Measurements from ENCODE around the gene MOXD1.

Gene MOXD1

DNA sequence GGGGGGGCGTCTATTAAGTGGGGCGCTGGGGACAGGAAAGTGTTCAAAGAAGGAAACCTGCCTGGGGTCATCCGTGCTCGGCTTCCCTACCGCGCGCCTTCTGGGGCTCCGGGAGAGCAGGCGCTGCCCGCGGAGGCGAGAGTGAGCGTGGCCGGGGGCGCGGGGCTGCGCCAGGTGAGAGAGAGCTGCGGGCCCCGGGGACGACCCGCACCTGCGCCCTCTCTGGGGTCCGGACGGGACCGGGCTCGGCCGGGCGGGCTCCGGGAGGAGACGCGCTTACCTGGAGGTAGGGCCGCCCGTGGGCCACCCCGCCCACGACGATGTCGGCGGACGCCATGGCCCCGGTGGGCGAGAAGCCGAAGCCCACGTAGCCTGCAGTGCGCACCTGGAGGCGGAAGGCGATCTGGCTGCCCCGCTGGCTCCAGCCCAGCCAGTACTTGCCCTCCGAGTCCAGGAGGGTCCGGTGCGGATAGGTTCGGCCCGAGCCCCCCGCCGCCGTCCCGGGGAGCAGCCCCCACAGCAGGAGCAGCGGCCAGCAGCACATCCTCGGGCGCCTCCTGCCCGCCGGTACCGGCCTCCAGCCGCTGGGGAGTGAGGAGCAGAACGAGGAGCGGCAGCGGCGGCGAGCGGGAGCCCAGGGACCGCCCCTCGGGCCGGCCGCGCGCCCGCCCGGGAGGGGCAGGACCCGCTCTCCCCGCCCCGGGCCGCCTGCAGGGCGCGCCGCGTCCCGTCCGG, at the start of gene MOXD1:
Gene MOXD1 (minus strand): TSS at position 593 of the 735 bp plus-strand sequence. CDS start 49 bp downstream, at position 544.
- no peak for DNase-seq

DNA sequence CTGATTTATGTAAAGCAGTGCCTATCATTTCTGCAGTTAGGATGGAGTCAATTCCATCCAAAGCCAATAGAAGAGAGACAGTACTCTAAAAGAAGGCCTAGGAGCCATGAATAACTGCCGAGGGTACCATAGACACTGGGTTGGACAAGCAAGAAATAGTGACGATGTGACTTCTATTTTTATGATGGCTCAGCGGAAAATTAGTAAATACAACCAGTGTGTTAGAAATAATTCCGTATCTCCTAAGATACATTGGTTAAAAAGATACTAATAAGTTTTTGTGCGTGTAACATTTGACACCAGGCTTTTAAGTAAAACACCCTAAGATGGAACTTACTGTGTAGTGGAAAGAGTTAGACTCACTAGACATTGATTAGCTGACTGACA, 45.6 kb upstream of the MOXD1 start:
- DNase-seq, result no peak

DNA sequence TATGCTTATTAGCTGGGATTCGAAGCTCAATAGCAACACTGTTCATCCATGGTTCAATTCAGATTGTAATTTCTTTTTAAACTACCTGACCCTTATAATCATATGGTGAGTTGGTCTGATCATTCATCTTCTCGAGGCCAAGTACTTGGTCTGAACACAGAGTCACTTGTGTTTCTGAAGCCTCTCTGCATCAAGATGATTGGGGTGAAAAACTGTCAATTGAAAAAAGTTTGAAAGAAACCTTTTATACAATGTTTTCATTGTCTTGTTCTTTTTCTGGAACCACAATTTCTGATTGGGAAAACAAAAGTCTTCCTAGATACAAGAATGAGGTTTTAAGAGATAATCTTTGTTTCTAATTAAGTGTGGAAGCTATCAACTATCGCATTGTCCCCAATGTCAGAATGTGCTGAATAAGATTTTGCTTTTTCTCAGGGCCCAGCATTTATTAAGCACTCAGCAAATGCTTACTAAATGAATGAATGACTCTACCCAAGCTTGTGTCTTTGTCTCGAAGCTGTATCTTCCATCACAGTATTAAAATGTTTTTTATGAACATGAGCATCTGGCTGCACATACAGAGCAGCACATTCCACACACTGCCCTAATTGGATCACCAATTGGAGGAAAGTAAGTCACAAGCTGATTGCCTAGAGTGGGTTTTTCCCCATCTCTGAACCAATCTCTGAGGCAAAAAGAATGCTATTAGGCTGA, 45.0 kb upstream of the MOXD1 start:
- no peak for DNase-seq

DNA sequence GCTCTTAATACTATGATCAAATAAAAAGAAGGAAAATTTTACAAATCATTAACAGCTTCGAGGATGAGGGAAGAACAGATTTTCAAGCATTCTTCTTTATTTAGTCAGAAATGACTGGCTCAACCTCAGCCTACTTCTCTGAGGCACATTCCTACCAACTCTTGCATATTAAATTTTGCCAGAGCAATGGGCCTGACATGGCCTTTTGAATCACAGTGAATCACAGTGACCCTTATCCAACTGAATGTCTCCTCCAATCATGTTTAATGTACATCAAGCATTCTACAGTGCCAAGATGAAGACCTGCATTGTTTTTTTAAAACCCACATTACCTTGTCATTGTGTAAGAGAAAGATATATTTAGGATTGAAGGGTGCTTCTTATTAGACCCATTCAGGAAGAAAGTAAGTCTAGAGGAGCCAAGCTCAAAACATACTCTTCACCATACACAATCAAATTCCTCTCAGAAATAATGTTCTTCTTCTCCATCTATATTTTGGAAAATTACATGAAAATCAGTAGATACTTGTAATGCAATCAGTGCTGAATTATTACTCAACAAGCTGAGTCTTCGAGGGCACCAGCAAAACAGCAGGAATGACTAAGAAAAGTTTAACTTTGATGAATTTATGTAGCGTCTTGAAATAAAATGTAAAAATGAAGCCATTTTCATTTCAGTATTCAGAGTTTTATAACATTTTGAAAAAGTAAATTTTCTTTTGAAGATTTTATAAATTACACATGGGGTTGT, 44.1 kb upstream of the MOXD1 start:
- no peak for DNase-seq

DNA sequence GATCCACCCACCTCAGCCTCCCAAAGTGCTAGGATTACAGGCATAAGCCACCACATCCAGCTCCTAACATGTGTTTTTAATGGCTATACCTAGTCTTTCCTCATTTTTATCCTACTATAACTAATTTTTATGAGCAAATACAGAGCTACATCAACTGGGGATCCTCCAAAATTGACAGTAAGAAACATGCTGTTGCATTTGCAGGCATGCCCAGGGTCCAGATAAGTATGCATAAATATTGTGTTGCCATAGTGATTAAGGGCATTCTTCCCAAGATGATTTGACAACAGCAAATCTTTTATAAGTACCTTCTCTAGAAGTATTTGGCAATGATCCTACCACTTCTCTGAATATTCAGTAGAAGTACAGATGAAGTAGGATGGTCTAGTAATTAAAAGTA, 41.9 kb upstream of the MOXD1 start:
- DNase-seq, result no peak

DNA sequence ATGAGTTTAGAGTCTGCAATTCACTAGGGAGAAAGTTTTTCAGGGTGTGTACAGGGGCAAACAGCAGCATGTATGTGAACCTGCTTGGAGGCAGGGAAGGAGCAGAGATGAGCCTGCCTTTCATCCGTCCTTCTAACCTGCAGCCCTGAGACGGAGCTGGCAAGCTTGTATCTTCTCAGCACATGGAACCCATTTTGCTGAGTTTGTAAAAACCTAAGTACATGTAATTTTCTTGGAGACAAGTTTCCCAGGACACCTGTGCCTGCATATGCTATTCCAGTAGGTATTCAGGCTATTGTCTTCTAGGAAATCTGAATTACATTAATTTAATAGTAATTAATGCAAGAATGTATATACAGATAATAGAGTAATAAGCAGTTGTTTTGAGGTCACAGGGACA, 28.8 kb upstream of the MOXD1 start:
- DNase-seq, result no peak

DNA sequence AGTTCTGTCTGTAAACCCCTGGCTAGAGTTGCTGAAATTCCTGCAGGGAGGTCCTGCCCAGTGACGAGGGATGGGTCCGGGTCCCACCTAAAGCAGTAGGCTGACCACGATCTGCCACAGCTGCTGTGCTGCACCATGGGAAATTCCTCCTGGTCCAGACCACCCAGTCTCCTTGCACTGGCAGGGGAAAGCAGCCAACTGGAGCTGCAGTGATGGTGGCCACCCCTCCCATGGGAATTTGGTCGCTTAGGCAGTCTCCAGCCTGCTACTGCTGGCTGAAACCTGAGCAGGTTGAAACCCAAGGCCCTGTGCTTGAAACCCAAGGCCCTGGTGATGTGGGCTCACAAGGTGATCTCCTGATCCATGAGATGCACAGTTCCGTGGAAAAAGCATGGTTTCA, 23.9 kb upstream of the MOXD1 start:
- DNase-seq, result no peak

DNA sequence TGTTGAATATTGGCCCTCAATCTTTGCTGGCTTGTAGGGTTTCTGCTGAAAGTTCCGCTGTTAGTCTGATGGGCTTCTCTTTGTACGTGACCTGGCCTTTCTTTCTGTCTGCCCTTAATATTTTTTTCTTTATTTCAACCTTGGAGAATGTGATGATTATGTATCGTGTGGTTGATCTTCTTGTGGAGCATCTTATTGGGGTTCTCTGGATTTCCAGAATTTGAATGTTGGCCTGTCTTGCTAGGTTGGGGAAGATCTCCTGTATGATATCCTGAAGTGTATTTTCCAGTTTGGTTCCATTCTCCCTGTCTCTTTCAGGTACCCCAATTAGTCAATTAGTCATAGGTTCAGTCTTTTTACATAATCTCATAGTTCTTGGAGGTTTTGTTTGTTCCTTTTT, 22.6 kb upstream of the MOXD1 start:
- no peak for DNase-seq

DNA sequence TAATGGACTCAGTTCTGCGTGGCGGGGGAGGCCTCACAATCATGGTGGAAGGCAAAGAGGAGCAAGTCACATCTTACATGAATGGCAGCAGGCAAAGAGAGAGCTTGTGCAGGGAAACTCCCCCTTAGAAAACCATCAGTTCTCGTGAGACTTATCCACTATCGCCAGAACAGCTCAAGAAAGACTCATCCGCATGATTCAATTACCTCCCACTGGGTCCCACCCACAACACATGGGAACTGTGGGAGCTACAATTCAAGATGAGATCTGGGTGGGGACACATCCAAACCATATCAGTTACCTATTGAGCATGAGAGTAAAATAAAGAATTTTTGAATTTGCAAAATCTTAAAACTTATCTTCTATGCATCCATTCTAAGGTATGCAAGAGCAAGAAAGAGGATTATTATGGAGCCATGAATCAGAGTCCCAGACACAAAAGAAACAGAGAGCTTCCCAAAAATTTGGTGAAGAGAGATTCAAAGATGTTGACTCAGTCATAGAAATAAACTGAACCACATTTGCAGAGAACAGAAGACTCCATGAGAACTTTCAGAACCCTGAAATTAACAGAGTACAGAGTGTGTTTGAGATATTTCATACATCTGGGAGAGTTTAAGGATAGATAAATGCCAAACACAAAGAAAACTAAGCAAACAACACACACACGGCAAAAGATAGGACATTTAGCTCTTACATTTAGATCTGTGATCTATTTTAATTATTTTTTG, 17.1 kb upstream of the MOXD1 start:
- no peak for DNase-seq

DNA sequence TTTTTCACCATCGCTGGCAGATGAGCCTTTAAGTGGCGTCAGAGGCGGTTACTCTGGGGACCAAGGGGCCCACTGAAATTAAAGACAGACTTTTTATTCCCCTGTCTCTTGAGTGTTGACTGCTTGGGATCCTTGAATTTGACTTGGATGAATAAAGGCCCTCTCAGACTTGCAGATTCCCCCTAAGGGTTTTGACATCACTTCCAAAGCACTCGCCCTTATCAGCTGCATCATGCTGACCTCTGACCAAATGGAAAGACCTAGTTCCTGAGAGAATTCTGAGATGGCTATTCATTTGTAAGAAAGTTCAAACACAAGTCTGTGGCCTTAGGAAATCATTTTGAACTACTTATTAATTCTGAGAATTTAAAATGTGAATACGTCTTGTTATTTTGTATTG, 13.5 kb upstream of the MOXD1 start:
- DNase-seq, result no peak

DNA sequence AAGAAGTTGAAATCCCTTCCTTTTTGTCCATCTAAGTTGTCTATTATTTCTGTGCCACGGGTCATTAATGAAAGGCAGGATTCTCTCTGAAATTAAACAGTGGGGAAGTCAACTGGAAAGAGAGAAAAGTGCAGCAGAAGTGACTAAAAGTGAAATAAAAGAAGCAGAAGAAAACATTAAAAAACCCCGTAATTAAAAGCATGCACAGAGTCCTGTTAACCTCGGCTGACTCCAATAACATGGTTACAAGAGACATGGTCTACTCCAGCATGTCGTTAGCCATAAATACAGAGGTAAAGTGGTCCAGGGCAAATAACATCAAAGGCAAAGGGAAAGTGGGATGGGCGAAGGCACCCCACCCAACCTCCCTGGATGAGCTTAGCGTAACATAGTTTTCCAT, 13.0 kb upstream of the MOXD1 start:
- no peak for DNase-seq

DNA sequence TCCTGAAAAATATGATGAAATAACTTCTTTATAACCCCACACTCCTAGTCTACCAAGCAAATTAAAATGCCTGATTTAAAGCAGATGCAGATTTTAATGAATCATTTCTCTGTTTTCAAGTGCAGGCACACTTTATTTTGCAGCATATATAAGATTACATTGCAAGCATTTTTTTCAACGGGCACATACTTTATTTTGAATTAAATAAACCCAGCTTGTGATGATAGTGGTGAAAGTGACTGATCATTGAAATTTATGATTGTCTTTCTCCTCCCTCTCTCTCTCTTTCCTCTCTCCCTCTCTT, 12.2 kb upstream of the MOXD1 start:
- no peak for DNase-seq

DNA sequence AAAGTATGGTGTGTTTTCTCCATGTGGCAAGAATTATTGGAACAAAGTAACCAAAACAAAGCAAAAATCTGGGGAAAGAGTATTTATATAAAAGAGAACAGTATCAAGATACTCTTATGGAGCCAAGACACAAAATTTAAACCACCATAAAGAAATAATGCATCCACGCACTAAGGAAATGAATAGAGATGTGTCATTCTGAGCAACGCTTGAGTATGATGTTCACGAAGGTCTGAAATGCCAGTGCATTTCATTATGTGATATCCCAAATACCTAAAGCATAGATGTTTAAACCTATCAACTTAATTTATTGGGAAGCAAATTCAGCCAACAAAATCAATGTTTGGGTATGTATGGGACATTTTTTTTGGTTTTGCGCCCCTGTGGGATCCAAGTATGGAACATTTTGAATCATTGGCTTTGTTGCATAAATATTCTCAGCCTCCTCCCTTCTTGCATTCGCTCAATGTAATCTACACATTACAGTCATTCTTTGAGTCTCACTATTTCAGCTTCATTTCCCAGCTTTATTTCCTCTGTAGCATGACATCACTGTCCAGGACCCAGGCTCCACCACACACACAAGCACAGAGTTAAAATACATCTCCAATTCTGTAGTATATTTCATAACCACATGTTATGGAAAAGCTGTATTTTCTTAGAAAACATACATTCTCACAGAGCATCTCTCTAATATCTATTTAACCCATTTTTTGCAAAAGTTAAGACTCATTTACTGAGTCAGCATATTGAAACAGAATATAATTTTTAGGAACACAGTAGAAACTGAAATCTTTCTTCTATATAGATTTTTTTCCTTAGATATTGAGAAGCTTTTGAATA, 11.6 kb upstream of the MOXD1 start:
- DNase-seq, result no peak

DNA sequence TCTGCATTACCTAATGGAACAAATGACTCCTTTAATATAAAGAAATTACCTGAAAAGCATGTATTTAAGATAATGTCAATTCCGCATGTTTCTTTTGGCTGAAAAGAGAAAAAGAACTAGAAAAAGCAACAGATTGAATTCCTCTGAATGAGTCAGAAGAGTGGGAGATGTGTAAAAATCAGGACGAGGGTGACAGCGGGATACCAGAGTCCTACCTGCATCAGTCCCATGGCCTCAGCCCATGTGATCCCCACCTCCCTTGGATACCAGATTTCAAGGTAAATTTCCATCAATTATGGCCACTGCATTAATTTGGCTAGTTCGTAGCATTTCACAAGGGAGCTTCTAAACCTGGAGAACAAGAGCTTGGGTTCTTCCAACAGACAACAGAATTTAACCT, 10.0 kb upstream of the MOXD1 start:
- DNase-seq, result no peak

DNA sequence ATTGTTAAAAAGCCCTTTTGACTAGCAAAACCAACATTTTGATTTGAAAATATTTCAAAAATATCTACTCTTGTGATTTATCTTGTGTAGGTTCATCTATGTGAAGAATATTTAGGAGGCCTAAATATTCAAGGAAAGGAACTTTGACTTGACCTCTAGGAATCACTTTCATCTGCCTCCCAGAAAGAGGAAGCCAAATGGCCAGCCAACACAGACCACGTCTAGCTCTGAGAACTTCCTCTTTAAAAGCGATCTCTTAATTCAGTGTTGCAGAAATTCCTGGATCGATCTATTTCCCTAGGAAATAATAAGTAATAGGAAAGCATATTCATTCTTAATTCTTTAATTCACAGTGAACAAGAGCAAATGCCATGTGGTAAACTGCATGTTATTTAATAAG, 9.6 kb upstream of the MOXD1 start:
- no peak for DNase-seq

DNA sequence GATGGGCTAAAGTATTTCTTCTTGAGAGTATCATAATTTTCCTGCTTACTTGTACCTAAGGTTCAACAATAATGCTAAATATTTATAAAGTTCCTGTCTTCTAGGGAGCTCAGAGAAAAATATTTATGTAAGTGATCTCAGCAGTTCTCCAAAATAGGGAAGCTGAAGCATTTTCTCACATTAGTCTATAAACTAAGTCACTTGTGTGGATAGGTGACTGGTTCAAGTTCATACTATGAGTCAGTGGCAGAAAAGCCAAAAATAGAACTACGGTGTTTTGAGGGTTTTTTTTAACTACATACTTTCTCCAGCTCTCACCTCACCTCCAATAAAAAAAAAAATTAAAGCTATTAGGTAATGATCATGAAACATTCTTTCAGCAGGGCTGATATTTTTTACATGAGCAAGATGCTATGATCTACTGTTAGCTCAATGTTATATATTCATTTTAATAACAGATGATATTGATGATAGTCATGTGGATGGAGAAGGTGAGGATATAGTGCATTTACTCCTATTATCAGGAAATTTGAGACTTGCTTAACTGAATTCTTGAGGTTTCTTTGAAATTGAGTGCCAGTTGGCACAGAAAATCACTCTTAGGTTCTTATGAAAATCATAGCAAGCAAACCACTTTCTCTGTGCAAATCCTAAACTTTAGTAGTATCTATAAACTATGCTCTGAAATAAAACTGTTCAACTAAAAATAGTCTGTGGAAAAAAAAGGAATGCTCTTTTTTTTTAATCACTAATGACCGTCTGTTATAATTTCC, 4.1 kb upstream of the MOXD1 start:
- no peak for DNase-seq

DNA sequence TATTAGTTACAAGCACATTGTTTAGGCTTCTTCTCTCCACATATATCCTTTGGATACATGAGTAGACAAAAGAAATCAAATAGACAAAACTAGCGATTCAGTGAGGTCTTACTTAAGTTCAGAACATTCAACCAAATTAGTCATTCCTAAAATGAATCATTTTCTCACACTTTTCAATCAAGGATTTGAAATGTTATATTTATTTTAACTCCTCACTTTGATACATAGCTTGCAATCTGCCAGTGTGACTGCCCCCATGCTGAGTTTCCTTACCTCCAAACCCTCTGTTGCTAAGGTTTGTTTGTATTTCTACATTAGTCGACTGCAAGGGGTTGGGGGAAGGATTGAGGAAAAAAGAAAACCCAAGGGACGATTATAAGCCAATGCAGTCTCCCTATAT, 3.5 kb upstream of the MOXD1 start:
- DNase-seq, result no peak

DNA sequence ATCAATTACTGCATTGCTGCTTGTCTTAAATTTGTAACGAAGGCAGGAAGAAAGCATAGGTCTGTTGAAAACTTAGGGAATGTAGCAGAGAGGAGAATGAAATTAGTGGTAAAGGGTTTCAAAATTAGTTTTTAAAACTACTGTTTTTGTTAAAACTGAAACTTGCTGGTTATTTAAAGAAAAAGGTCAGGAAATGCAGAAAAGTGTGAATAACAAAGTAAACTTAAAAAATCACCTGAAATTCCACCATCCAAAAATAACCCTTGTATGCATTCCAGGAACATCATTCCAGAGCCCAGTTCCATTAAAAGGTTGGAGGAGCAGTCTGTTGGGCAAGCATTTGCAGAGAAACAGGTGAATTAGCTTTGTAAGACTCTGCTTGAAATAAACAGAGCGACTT, 3.1 kb upstream of the MOXD1 start:
- no peak for DNase-seq

DNA sequence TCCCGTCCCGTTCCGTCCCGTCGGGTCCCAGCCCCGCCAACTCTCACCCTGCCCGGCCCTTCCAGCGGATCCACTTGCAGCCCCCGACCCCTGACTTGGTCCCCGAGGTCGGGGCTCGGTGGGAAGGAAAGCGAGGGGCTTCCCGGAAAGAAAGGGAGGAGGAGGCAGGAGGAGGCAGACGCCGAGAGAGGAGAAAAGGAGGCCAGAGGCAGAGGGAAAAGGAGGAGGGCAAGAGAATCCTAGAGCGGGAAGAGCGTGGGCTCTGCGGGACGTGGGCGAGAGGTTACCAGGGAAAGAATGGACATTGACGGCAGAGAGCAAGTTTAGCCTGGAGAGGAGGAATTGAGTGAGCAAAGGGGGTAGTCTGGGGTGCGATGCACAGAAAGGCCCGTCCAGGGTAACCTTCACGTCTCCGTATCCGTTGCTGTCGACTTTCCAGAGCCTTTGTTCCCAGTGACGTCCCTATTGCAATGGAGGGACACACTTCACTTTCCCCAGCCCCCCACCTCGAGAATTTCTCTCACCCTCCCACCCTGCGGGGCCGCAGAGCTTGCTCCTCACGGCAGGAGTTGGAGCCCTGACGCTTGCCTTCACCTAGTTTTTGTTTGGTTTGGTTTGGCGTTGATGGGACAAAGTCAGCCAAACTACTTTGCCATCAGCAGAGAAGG, 477 bp upstream of the MOXD1 start:
- no peak for DNase-seq

DNA sequence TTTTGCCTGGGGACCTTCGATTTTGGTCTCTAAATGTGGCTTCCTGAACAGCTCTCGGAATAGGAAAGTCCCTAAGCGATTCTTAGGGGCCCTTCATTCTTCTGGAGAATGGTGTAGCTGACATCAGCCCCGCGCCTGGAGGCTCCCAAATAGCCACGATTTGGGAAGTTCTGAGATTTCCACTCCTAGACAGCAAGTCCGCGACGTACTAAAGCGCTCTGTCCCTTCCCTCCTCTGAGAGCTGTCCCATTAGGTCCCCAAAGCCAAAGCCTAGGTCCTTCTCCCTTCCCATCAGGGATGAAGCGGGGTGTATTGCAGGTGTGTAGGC, 756 bp downstream of the MOXD1 start:
- no peak for DNase-seq

DNA sequence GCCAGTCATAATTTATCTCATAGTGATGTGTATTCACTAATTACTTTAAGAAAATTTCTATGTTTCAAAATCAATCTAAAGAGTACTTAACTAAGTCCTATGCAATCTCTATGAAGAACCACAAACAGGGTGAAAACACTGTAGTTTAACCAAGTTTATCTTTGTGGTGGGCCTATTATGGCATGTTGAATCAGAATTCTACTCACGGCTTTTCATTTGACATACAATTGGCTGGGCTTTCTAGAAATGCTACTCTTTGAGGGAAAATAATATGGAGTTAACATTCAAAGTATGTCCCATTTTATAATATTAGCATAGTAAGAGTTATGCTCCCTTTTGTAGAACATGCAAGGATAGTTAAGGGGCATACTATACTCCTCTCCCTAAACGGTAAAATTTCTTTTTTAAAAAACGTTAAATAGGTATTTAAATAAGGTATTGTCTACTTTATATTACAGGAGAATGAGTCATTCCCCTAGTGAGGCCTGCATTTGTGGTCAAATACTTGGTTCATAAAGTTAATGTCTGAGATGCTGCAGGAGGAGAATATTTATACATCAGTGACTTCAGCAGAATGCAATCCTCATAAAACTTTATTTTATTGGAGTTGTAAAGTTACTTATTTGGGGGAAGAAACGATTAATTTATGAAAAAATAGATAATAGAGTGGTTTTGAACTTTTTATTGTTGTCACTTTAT, 1.8 kb downstream of the MOXD1 start:
- no peak for DNase-seq
